GM21529 (cell line): ENCODE measurements around the gene AUNIP.

ENCODE experiments used
- ATAC-seq: cut with Tn5 transposase; IDR thresholded peaks from one replicate; pipeline ENCODE4 v1.9.1; 2021; ENCODE audit not compliant: unreplicated experiment

AUNIP gene

GRCh38 chr1:25832336-25833037, 26.8 kb downstream of the AUNIP start:
- ATAC-seq = no peak

- no peak for ATAC-seq
Observed at GRCh38 chr1:25831569-25832196, 27.6 kb downstream of the AUNIP start.

GRCh38 chr1:25829046-25829445, 30.2 kb downstream of the AUNIP start:
- ATAC-seq = no peak

- no peak for ATAC-seq
Observed at GRCh38 chr1:25828491-25828890, 30.8 kb downstream of the AUNIP start.

- ATAC-seq = no peak
Observed at GRCh38 chr1:25826571-25826970, 32.7 kb downstream of the AUNIP start.

- ATAC-seq = no peak
Observed at GRCh38 chr1:25825605-25826004, 33.7 kb downstream of the AUNIP start.

GRCh38 chr1:25821630-25822091, 37.6 kb downstream of the AUNIP start:
- no peak for ATAC-seq

- ATAC-seq = no peak
Observed at GRCh38 chr1:25821112-25821476, 38.2 kb downstream of the AUNIP start.

- ATAC-seq = peak; percentile 47
Observed at GRCh38 chr1:25820247-25821111, 38.8 kb downstream of the AUNIP start.

- ATAC-seq = peak; percentile 84
Observed at GRCh38 chr1:25819491-25820246, 39.6 kb downstream of the AUNIP start, which contains the start of gene MTFR1L. MTFR1L (plus strand) TSS chr1:25819954; CDS start chr1:25823105, 3,151 bp downstream.

- ATAC-seq = no peak
Observed at GRCh38 chr1:25818569-25818968, 40.7 kb downstream of the AUNIP start.

GRCh38 chr1:25817840-25818501, 41.3 kb downstream of the AUNIP start:
- no peak for ATAC-seq

- ATAC-seq = no peak
Observed at GRCh38 chr1:25816112-25816718, 43.0 kb downstream of the AUNIP start.

GRCh38 chr1:25815208-25816111, 43.8 kb downstream of the AUNIP start:
- ATAC-seq = no peak

GRCh38 chr1:25814549-25815087, 44.6 kb downstream of the AUNIP start:
- ATAC-seq = no peak

GRCh38 chr1:25813734-25814471, 45.4 kb downstream of the AUNIP start:
- no peak for ATAC-seq

- no peak for ATAC-seq
Observed at GRCh38 chr1:25813071-25813733, 46.1 kb downstream of the AUNIP start.
